GM13977 (cell line): Measurements from ENCODE around the gene ESPNL.

Experiments
- DNase-seq: peaks from one replicate; pipeline ENCODE4 v3.0.0; 2012; ENCODE audit warnings: low spot score
- in situ Hi-C: fragments of 300-500 bp; cut with MboI; formaldehyde crosslinking; loops from one replicate; pipeline ENCODE4 v1.12.0; 2022; ENCODE audit warnings: low sequenced_read_pairs, low pct_unique_long_range_greater_than_20kb, mixed read lengths, inconsistent platforms; ENCODE audit not compliant: unreplicated experiment
- TF ChIP-seq, protein P1 (sequence below): IDR thresholded peaks from 2 replicates; pipeline ENCODE4 v1.5.1; 2012; ENCODE audit warnings: mild to moderate bottlenecking, control low read depth; ENCODE audit not compliant: insufficient read depth; ENCODE audit errors: extremely low read depth, missing control alignments

ESPNL gene

DNA sequence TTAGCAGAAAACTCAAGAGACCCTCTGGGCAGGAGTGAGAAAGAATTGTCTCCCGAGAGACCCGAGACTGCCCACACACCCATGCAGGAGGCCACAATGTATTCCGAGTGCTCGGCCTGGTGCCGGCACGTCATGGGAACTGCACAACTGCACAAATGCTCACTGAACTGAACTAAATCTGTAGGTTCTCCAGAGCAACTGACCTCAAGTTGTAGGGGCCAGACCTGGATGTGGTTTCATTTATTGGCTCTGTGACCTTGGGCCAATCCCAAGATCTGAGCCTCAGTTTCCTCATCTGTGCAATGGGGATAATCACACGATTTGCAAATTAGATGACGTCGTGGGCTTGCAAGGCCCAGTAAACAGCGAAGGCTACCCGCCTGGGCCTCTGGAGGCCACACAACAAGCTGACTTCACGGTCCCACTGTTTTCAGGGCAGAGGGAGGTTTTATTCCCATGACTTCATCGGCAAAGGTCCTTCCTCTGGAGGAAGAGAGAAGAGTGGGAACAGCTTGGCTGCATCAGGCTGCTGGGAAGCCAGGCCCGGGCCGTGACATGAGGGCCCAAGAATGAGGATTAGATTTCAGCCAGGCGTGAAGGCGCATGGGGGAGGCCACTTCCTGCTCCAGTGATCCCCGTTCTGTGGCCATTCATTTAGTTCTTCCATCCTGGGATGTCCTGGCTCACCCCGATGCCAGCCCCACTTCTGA is 55.1 kb downstream of the ESPNL start:
- in situ Hi-C loops, result no loop called here
- TF ChIP-seq, protein P1, sequence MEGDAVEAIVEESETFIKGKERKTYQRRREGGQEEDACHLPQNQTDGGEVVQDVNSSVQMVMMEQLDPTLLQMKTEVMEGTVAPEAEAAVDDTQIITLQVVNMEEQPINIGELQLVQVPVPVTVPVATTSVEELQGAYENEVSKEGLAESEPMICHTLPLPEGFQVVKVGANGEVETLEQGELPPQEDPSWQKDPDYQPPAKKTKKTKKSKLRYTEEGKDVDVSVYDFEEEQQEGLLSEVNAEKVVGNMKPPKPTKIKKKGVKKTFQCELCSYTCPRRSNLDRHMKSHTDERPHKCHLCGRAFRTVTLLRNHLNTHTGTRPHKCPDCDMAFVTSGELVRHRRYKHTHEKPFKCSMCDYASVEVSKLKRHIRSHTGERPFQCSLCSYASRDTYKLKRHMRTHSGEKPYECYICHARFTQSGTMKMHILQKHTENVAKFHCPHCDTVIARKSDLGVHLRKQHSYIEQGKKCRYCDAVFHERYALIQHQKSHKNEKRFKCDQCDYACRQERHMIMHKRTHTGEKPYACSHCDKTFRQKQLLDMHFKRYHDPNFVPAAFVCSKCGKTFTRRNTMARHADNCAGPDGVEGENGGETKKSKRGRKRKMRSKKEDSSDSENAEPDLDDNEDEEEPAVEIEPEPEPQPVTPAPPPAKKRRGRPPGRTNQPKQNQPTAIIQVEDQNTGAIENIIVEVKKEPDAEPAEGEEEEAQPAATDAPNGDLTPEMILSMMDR, result no peak
- DNase-seq, result no peak

GRCh38 chr2:238155761-238156694 is 55.9 kb downstream of the ESPNL start:
- in situ Hi-C loops, result no loop called here
- TF ChIP-seq, protein P1, result no peak
- DNase-seq, result no peak

DNA sequence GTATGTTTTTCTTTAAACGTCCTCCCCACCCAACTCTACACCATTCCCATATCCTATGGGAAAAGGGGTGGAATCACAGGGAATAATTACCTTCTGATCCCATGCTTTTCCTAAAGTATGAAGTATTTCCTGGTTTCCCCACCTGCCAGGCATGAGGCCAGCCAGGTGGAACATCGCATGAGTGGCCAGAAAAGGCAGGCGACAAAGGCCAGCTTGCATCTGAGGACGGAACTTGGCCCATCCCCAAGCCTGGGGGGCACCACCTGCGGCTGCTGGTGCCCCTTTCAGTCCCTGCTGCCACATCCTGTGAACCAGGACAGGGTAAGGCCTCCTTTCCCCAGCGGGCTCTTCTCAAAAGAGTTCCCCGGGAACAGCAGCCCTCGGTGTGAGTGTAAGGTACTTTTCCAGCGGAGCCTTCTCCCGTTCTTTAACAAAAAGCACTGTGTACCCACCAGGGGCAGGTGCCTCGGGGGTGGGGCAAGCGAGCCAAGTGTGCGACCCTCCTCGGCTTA is 57.4 kb downstream of the ESPNL start:
- no peak for DNase-seq
- in situ Hi-C loops, result no loop called here
- TF ChIP-seq, protein P1, result no peak

DNA sequence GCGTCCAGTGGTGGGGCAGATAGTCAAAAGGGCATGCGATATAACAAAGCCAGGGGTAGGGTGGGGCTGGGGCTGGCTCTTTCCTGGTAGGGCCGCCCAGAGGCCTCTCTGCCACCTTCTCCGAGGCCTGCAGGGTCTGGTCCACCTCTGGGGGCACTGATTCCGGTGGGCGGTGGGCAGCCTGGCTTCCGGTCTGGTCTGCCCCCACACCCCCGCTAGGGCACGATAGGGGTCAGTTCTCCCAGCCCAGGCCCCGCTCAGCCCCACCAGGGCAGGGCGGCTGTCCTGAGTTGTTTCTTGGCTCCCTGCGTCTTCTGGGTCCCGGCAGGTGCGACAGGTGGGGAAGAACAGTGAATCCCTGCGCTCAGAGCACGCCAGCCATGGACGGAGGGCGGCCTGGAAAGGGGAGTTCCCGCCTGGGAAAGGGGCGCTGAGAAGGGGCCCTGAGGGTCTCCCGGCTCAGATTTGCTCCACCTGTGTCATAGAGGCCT is 57.9 kb downstream of the ESPNL start:
- no peak for DNase-seq
- in situ Hi-C loops, result no loop called here
- TF ChIP-seq, protein P1, result no peak

- DNase-seq, result peak; percentile 85
- in situ Hi-C loops, result no loop called here
- TF ChIP-seq, protein P1, result peak; percentile 43
These were observed 58.5 kb downstream of the ESPNL start, which contains the start of gene ERFE for GRCh38 chr2:238158509-238159070. TSS of gene ERFE (plus strand) at chr2:238158970. CDS start at chr2:238159008, 38 bp downstream.

GRCh38 chr2:238159071-238159539 is 59.0 kb downstream of the ESPNL start:
- DNase-seq, result no peak
- in situ Hi-C loops, result no loop called here
- TF ChIP-seq, protein P1, result no peak
